ENCODE results near the gene PNPLA5. TPM values are rescaled to one million over a fixed set of nuclear protein-coding genes. Genes with fewer than 3 reads are reported as not detected.

PNPLA5 gene
- total and polyA plus RNA-seq, 9 of the 15 experiments (the other 6 are each of a cell fraction or from before 2014, with no cell fraction given) = not detected

DNA sequence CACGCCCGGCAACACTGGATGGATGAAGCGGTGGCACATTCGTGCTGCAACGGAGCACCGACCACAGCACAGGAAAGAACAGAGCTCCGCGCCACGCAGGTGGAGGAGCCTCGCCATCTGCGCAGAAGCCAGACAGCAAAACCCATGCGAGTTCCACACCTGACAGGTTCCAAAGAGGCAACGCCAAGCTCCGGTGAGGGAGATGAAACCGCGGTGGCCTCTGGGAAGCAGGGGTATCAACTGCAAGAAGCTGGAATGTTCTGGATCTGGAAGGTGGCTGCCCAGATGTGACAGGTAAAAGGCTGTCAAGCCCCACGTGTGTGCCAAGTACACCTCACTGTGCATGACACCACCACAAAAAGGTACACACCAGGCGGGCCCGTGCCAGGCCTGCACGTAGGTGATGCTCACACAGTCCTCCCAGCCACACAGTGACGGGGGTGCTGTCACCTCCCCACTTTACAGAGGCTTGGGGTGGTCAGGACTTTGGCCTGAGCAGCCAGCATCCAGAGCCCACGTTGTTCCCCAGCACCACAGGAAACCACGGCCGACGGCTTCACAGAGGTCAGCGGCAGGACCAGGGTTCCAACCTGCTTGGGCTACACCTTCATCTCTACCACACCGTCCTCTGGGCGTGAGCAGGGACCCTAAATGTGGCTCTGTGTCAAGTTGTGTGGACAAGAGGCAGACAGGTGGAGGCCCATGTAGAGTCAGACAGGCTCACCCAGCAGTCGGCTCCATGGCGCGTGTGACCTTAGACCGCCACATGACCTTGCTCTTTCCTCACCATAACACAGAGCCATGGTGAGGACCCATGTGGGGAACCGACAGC is 60.0 kb downstream of the PNPLA5 start (continued):
- TF ChIP-seq, protein P1, sequence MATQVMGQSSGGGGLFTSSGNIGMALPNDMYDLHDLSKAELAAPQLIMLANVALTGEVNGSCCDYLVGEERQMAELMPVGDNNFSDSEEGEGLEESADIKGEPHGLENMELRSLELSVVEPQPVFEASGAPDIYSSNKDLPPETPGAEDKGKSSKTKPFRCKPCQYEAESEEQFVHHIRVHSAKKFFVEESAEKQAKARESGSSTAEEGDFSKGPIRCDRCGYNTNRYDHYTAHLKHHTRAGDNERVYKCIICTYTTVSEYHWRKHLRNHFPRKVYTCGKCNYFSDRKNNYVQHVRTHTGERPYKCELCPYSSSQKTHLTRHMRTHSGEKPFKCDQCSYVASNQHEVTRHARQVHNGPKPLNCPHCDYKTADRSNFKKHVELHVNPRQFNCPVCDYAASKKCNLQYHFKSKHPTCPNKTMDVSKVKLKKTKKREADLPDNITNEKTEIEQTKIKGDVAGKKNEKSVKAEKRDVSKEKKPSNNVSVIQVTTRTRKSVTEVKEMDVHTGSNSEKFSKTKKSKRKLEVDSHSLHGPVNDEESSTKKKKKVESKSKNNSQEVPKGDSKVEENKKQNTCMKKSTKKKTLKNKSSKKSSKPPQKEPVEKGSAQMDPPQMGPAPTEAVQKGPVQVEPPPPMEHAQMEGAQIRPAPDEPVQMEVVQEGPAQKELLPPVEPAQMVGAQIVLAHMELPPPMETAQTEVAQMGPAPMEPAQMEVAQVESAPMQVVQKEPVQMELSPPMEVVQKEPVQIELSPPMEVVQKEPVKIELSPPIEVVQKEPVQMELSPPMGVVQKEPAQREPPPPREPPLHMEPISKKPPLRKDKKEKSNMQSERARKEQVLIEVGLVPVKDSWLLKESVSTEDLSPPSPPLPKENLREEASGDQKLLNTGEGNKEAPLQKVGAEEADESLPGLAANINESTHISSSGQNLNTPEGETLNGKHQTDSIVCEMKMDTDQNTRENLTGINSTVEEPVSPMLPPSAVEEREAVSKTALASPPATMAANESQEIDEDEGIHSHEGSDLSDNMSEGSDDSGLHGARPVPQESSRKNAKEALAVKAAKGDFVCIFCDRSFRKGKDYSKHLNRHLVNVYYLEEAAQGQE (IDR thresholded peaks at IDR 0.05; ENCODE audit: borderline replicate concordance) = no peak
- TF ChIP-seq, protein P1 (CRISPR knock-in tag; IDR thresholded peaks at IDR 0.05; ENCODE audit: low read depth) = no peak
- TF ChIP-seq RCOR1 (IDR thresholded peaks at IDR 0.05; ENCODE audit: borderline replicate concordance in 1 of 2, low read depth in 2 of 2, low read length in 2 of 2) = no peak
- TF ChIP-seq, protein P2, sequence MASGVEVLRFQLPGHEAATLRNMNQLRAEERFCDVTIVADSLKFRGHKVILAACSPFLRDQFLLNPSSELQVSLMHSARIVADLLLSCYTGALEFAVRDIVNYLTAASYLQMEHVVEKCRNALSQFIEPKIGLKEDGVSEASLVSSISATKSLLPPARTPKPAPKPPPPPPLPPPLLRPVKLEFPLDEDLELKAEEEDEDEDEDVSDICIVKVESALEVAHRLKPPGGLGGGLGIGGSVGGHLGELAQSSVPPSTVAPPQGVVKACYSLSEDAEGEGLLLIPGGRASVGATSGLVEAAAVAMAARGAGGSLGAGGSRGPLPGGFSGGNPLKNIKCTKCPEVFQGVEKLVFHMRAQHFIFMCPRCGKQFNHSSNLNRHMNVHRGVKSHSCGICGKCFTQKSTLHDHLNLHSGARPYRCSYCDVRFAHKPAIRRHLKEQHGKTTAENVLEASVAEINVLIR (CRISPR knock-in tag; IDR thresholded peaks at IDR 0.05) = no peak
- TF ChIP-seq ZFP30 (CRISPR knock-in tag; IDR thresholded peaks at IDR 0.05; ENCODE audit: borderline replicate concordance) = no peak
- TF ChIP-seq SRSF7 (optimal IDR thresholded peaks at IDR 0.05; ENCODE audit: low read depth, low read length) = no peak
- TF ChIP-seq SMARCC2 (IDR thresholded peaks at IDR 0.05; ENCODE audit: low read depth) = no peak
- TF ChIP-seq BRCA1 (IDR thresholded peaks at IDR 0.05) = no peak
- no peak for TF ChIP-seq BRCA1 (CRISPR knock-in tag; IDR thresholded peaks at IDR 0.05)
- no peak for TF ChIP-seq MYNN (IDR thresholded peaks at IDR 0.05)
- no peak for TF ChIP-seq MYNN (CRISPR knock-in tag; IDR thresholded peaks at IDR 0.05)
- TF ChIP-seq ZNF165 (CRISPR knock-in tag; IDR thresholded peaks at IDR 0.05; ENCODE audit: borderline replicate concordance) = no peak
- TF ChIP-seq, protein P3, sequence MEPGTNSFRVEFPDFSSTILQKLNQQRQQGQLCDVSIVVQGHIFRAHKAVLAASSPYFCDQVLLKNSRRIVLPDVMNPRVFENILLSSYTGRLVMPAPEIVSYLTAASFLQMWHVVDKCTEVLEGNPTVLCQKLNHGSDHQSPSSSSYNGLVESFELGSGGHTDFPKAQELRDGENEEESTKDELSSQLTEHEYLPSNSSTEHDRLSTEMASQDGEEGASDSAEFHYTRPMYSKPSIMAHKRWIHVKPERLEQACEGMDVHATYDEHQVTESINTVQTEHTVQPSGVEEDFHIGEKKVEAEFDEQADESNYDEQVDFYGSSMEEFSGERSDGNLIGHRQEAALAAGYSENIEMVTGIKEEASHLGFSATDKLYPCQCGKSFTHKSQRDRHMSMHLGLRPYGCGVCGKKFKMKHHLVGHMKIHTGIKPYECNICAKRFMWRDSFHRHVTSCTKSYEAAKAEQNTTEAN (CRISPR knock-in tag; IDR thresholded peaks at IDR 0.05) = no peak
- no peak for TF ChIP-seq NFE2 (IDR thresholded peaks at IDR 0.05; ENCODE audit: low read depth)
- TF ChIP-seq, protein P4, sequence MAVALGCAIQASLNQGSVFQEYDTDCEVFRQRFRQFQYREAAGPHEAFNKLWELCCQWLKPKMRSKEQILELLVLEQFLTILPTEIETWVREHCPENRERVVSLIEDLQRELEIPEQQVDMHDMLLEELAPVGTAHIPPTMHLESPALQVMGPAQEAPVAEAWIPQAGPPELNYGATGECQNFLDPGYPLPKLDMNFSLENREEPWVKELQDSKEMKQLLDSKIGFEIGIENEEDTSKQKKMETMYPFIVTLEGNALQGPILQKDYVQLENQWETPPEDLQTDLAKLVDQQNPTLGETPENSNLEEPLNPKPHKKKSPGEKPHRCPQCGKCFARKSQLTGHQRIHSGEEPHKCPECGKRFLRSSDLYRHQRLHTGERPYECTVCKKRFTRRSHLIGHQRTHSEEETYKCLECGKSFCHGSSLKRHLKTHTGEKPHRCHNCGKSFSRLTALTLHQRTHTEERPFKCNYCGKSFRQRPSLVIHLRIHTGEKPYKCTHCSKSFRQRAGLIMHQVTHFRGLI (CRISPR knock-in tag; IDR thresholded peaks at IDR 0.05) = no peak
